Measurements from ENCODE around the gene SEC23IP.
"Not testable (repeated sequence)": the region's sequence is repeated elsewhere in the genome, so short reads cannot be mapped to it uniquely, and the experiment has no call there.

The SEC23IP gene

GRCh38 chr10:119896937-119897770, 4.6 kb downstream of the SEC23IP start:
- Histone ChIP-seq H3K36me3 (replicated peaks; ENCODE audit: low read depth, low read length) (peaks cover 7% of the 10 kb centered on the region), H3K4me3 (ENCODE audit: low read length) (no peak overlapping the region), H3K9ac (ENCODE audit: low read length) (no peak overlapping the region), H2AFZ (ENCODE audit: low read depth, low read length) (no peak overlapping the region), H3K9me3 (ENCODE audit: insufficient read depth, low read length) (no peaks in the 10 kb centered on the region), H3K4me2 (ENCODE audit: low read length) (no peak overlapping the region), H3K79me2 (ENCODE audit: low read length) (peaks cover 84% of the 10 kb centered on the region), H4K20me1 (ENCODE audit: insufficient read depth, low read length) (no peaks in the 10 kb centered on the region; the same call in 1 of the 2 replicates), H3K27me3 (ENCODE audit: low read depth, low read length) (no peaks in the 10 kb centered on the region), H3K27ac (ENCODE audit: low read length) (no peak overlapping the region), H3K4me1 (ENCODE audit: low read length) (peaks cover 6% of the 10 kb centered on the region)
- TF ChIP-seq, protein P1, sequence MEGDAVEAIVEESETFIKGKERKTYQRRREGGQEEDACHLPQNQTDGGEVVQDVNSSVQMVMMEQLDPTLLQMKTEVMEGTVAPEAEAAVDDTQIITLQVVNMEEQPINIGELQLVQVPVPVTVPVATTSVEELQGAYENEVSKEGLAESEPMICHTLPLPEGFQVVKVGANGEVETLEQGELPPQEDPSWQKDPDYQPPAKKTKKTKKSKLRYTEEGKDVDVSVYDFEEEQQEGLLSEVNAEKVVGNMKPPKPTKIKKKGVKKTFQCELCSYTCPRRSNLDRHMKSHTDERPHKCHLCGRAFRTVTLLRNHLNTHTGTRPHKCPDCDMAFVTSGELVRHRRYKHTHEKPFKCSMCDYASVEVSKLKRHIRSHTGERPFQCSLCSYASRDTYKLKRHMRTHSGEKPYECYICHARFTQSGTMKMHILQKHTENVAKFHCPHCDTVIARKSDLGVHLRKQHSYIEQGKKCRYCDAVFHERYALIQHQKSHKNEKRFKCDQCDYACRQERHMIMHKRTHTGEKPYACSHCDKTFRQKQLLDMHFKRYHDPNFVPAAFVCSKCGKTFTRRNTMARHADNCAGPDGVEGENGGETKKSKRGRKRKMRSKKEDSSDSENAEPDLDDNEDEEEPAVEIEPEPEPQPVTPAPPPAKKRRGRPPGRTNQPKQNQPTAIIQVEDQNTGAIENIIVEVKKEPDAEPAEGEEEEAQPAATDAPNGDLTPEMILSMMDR (IDR thresholded peaks at IDR 0.05; ENCODE audit: low read depth, low read length), result no peak
- TF ChIP-seq EZH2phosphoT487 (IDR thresholded peaks at IDR 0.05; ENCODE audit: low read depth), result no peak

DNA sequence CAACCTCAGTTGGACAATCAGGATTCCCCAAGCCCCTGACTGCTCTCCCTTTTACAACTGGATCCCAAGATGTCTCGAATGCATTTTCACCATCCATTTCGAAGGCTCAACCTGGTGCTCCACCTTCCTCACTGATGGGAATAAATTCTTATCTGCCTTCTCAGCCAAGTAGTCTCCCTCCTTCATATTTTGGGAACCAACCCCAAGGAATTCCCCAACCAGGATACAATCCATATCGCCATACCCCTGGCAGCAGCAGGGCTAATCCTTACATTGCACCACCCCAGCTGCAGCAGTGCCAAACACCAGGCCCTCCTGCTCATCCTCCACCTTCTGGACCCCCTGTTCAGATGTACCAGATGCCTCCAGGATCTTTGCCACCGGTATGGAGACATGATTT, 6.0 kb downstream of the SEC23IP start:
- H3K4me2 ChIP-seq (ENCODE audit: low read length), result no peak overlapping the region
- peaks cover 70% of the 10 kb centered on the region for H3K79me2 ChIP-seq (ENCODE audit: low read length)
- H3K4me3 ChIP-seq (ENCODE audit: low read length), result no peak overlapping the region
- peaks cover 6% of the 10 kb centered on the region for H3K4me1 ChIP-seq (ENCODE audit: low read length)
- H3K9me3 ChIP-seq (ENCODE audit: insufficient read depth, low read length), result no peaks in the 10 kb centered on the region
- H3K27me3 ChIP-seq (ENCODE audit: low read depth, low read length), result no peaks in the 10 kb centered on the region
- H2AFZ ChIP-seq (ENCODE audit: low read depth, low read length), result no peak overlapping the region
- H4K20me1 ChIP-seq (ENCODE audit: insufficient read depth, low read length), result no peaks in the 10 kb centered on the region; the same call in 1 of the 2 replicates
- peaks cover 14% of the 10 kb centered on the region for H3K36me3 ChIP-seq (replicated peaks; ENCODE audit: low read depth, low read length)
- H3K27ac ChIP-seq (ENCODE audit: low read length), result no peak overlapping the region
- no peak overlapping the region for H3K9ac ChIP-seq (ENCODE audit: low read length)
- TF ChIP-seq, protein P1 (IDR thresholded peaks at IDR 0.05; ENCODE audit: low read depth, low read length), result no peak
- no peak for TF ChIP-seq EZH2phosphoT487 (IDR thresholded peaks at IDR 0.05; ENCODE audit: low read depth)

DNA sequence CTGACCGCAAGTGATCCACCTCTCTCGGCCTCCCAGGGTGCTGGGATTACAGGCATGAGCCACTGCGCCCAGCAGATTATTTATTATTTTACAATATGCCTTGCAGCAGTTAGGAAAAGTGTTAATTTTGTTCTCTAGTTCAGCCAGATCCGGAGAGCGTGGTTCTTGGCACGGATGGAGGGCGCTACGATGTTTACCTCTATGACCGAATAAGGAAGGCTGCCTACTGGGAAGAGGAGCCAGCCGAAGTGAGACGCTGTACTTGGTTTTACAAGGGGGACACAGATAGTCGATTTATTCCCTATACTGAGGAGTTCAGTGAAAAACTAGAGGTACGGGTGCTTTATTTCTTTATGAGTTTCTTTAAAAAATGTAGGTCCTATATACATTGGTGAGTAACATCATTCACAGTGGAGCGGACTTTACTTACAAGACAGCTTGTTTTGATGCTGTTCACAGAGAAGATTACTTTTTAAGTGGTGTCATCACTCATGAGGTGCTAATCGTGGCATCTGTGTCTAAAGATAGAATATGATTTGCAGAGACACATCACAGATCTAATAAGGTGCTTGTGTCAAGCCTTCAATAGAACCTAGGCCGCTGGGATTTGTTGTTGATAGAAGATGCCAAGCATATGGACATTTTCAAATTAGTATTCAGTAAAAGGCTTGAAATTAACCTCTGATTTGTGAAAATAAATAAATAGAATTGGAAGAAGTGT, 11.6 kb downstream of the SEC23IP start:
- Histone ChIP-seq H3K4me3 (ENCODE audit: low read length) (no peak overlapping the region), H3K4me2 (ENCODE audit: low read length) (no peak overlapping the region), H3K79me2 (ENCODE audit: low read length) (peaks cover 21% of the 10 kb centered on the region), H3K36me3 (replicated peaks; ENCODE audit: low read depth, low read length) (peaks cover 13% of the 10 kb centered on the region), H3K27ac (ENCODE audit: low read length) (no peak overlapping the region), H3K4me1 (ENCODE audit: low read length) (no peaks in the 10 kb centered on the region), H3K9me3 (ENCODE audit: insufficient read depth, low read length) (no peaks in the 10 kb centered on the region), H3K27me3 (ENCODE audit: low read depth, low read length) (no peaks in the 10 kb centered on the region), H3K9ac (ENCODE audit: low read length) (no peak overlapping the region), H2AFZ (ENCODE audit: low read depth, low read length) (no peak overlapping the region), H4K20me1 (ENCODE audit: insufficient read depth, low read length) (no peaks in the 10 kb centered on the region)
- no peak for TF ChIP-seq EZH2phosphoT487 (IDR thresholded peaks at IDR 0.05; ENCODE audit: low read depth)
- TF ChIP-seq, protein P1 (IDR thresholded peaks at IDR 0.05; ENCODE audit: low read depth, low read length), result no peak

- H3K4me1 ChIP-seq (ENCODE audit: low read length); H3K27me3 ChIP-seq (ENCODE audit: low read depth, low read length); H3K79me2 ChIP-seq (ENCODE audit: low read length); H3K27ac ChIP-seq (ENCODE audit: low read length); H3K4me2 ChIP-seq (ENCODE audit: low read length); H3K36me3 ChIP-seq (replicated peaks; ENCODE audit: low read depth, low read length); H3K9me3 ChIP-seq (ENCODE audit: insufficient read depth, low read length); H3K4me3 ChIP-seq (ENCODE audit: low read length); H2AFZ ChIP-seq (ENCODE audit: low read depth, low read length); H4K20me1 ChIP-seq (ENCODE audit: insufficient read depth, low read length); H3K9ac ChIP-seq (ENCODE audit: low read length): not testable (repeated sequence)
These were observed 15.2 kb downstream of the SEC23IP start for GRCh38 chr10:119907695-119908094.

Data from OCI-LY3 (cell line).